Activated naive CD4-positive, alpha-beta T cell treated with anti-CD3 and anti-CD28 coated beads for 36 hours (primary cell): ENCODE data around the gene BMI1. TPM values are rescaled to one million over a fixed set of nuclear protein-coding genes. Genes with fewer than 3 reads are reported as not detected.
"Not testable (repeated sequence)": the region's sequence is repeated elsewhere in the genome, so short reads cannot be mapped to it uniquely, and the experiment has no call there.

Experiments
- CTCF ChIA-PET: fragments of 350-600 bp; sonication (Branson Sonifier 250); formaldehyde crosslinking; loops from one replicate; lab custom pipeline; 2021; ENCODE audit warnings: antibody characterized with exemption; lab: Charles Lee
- DNase-seq: peaks from one replicate; pipeline ENCODE4 v3.0.0-alpha.2; 2020
- H3K27ac Mint-ChIP-seq: one replicate; pipeline ENCODE4 v1.8.0; 2021; ENCODE audit warnings: mild to moderate bottlenecking, mixed read lengths
- H3K27me3 Mint-ChIP-seq: one replicate; pipeline ENCODE4 v1.8.0; 2021; ENCODE audit warnings: low read depth, mixed read lengths
- H3K36me3 Mint-ChIP-seq: one replicate; pipeline ENCODE4 v1.8.0; 2021; ENCODE audit warnings: low read depth, mixed read lengths
- H3K4me1 Mint-ChIP-seq: one replicate; pipeline ENCODE4 v1.8.0; 2021; ENCODE audit warnings: low read depth, mixed read lengths
- H3K4me3 Mint-ChIP-seq: one replicate; pipeline ENCODE4 v1.8.0; 2021; ENCODE audit warnings: mild to moderate bottlenecking, moderate library complexity, mixed read lengths
- H3K9me3 Mint-ChIP-seq: one replicate; pipeline ENCODE4 v1.8.0; 2021; ENCODE audit warnings: mixed read lengths
- intact Hi-C: fragments of 100-400 bp; cut with micrococcal nuclease; formaldehyde crosslinking; loops from one replicate; pipeline ENCODE4 v1.15.1; 2023
- total RNA-seq, 2 experiments: library from RNA; stranded (reverse); gene quantifications; one replicate each; pipeline ENCODE4 v1.2.3, GENCODE V29; 2021

The BMI1 gene
- total RNA-seq, 2 experiments from 2014 or later = 28.2 to 32.1 TPM

GRCh38 chr10:22342421-22342820 lies 21.5 kb downstream of the BMI1 start:
- DNase-seq = no peak
- H3K4me3 Mint-ChIP-seq = no peak overlapping the region
- no peak overlapping the region for H3K27ac Mint-ChIP-seq
- peaks cover 2% of the 10 kb centered on the region for H3K36me3 Mint-ChIP-seq
- intact Hi-C loops = loop anchor here (5.0 to 10.0 kb wide), 4 partner anchors 135 to 752 kb away; partner anchors contain the start of genes MSRB2 and PIP4K2A
- peaks cover 69% of the 10 kb centered on the region for H3K27me3 Mint-ChIP-seq
- CTCF ChIA-PET = interaction anchor here (1.0 kb wide), 1 partner anchor 27 kb away, joined by 3 read pairs; the partner anchor contains the start of gene COMMD3
- H3K4me1 Mint-ChIP-seq = peaks cover 19% of the 10 kb centered on the region
- no peaks in the 10 kb centered on the region for H3K9me3 Mint-ChIP-seq

GRCh38 chr10:22343731-22344130 lies 22.8 kb downstream of the BMI1 start:
- no peak for DNase-seq

GRCh38 chr10:22344249-22344648 lies 23.4 kb downstream of the BMI1 start:
- peaks cover 54% of the 10 kb centered on the region for H3K27me3 Mint-ChIP-seq
- no peaks in the 10 kb centered on the region for H3K9me3 Mint-ChIP-seq
- CTCF ChIA-PET = interaction anchor here (1.4 kb wide), 1 partner anchor 645 kb away, joined by 3 read pairs; no protein-coding TSS in a partner anchor
- peaks cover 2% of the 10 kb centered on the region for H3K36me3 Mint-ChIP-seq
- no peak overlapping the region for H3K27ac Mint-ChIP-seq
- peaks cover 13% of the 10 kb centered on the region for H3K4me1 Mint-ChIP-seq
- peak overlapping the region; percentile 66 for H3K4me3 Mint-ChIP-seq
- intact Hi-C loops = loop anchor here (5.0 to 10.0 kb wide), 4 partner anchors 133 to 751 kb away; partner anchors contain the start of genes MSRB2 and PIP4K2A
- DNase-seq = no peak

More at GRCh38 chr10:22343731-22344130, 22.8 kb downstream of the BMI1 start:
- H3K27me3 Mint-ChIP-seq = peaks cover 59% of the 10 kb centered on the region
- H3K4me3 Mint-ChIP-seq = no peak overlapping the region
- peaks cover 2% of the 10 kb centered on the region for H3K36me3 Mint-ChIP-seq
- H3K27ac Mint-ChIP-seq = no peak overlapping the region
- no peaks in the 10 kb centered on the region for H3K9me3 Mint-ChIP-seq
- CTCF ChIA-PET = interaction anchor here (1.0 to 1.4 kb wide), 2 partner anchors 28 to 645 kb away, joined by 3 read pairs; partner anchors contain the start of gene COMMD3
- H3K4me1 Mint-ChIP-seq = peaks cover 16% of the 10 kb centered on the region
- intact Hi-C loops = loop anchor here (5.0 to 10.0 kb wide), 4 partner anchors 134 to 751 kb away; partner anchors contain the start of genes MSRB2 and PIP4K2A

GRCh38 chr10:22344781-22345300 lies 23.9 kb downstream of the BMI1 start:
- CTCF ChIA-PET = interaction anchor here (1.4 kb wide), 1 partner anchor 644 kb away, joined by 3 read pairs; no protein-coding TSS in a partner anchor
- Mint-ChIP-seq H3K27ac (peak overlapping the region; percentile 15), H3K4me1 (peaks cover 12% of the 10 kb centered on the region), H3K36me3 (peaks cover 2% of the 10 kb centered on the region), H3K27me3 (peaks cover 52% of the 10 kb centered on the region), H3K4me3 (peak overlapping the region; percentile 66), H3K9me3 (no peaks in the 10 kb centered on the region)
- no peak for DNase-seq
- intact Hi-C loops = loop anchor here (5.0 to 10.0 kb wide), 4 partner anchors 132 to 750 kb away; partner anchors contain the start of genes MSRB2 and PIP4K2A

- Mint-ChIP-seq H3K4me3 (peak within 1 kb of the TSS; percentile 66), H3K27me3 (peaks cover 49% of the 10 kb centered on the region), H3K4me1 (peaks cover 9% of the 10 kb centered on the region), H3K27ac (peak within 1 kb of the TSS; percentile 15), H3K36me3 (peaks cover 2% of the 10 kb centered on the region), H3K9me3 (no peaks in the 10 kb centered on the region)
- CTCF ChIA-PET = no interaction called here
- DNase-seq = peak; percentile 65
- intact Hi-C loops = loop anchor here (10.0 kb wide), 1 partner anchor 749 kb away; the partner anchor contains the start of gene MSRB2
These were observed 24.6 kb downstream of the BMI1 start, which contains the start of gene SPAG6 for GRCh38 chr10:22345301-22346095. Gene SPAG6, plus strand, starts transcription at chr10:22345496. Its CDS starts 116 bp downstream, at chr10:22345612.

- Mint-ChIP-seq H3K9me3 (no peaks in the 10 kb centered on the region), H3K4me1 (peaks cover 9% of the 10 kb centered on the region), H3K36me3 (peaks cover 2% of the 10 kb centered on the region), H3K27me3 (peaks cover 51% of the 10 kb centered on the region), H3K4me3 (peak overlapping the region; percentile 59), H3K27ac (no peak overlapping the region)
- DNase-seq = no peak
- intact Hi-C loops = loop anchor here (10.0 kb wide), 1 partner anchor 749 kb away; the partner anchor contains the start of gene MSRB2
- CTCF ChIA-PET = no interaction called here
These were observed 25.3 kb downstream of the BMI1 start for GRCh38 chr10:22346096-22346661.

GRCh38 chr10:22349755-22350154 lies 28.9 kb downstream of the BMI1 start:
- Mint-ChIP-seq H3K4me3 (no peak overlapping the region), H3K27ac (no peak overlapping the region), H3K9me3 (no peaks in the 10 kb centered on the region), H3K27me3 (peaks cover 30% of the 10 kb centered on the region), H3K36me3 (peaks cover 1% of the 10 kb centered on the region), H3K4me1 (peaks cover 3% of the 10 kb centered on the region)
- CTCF ChIA-PET = interaction anchor here (0.6 to 0.7 kb wide), 3 partner anchors 323 to 697 kb away, joined by 3 to 13 read pairs (median 7); no protein-coding TSS in a partner anchor
- DNase-seq = no peak
- intact Hi-C loops = loop anchor here (5.0 to 10.0 kb wide), 2 partner anchors 63 to 745 kb away; partner anchors contain the start of gene MSRB2

- CTCF ChIA-PET = no interaction called here
- no peak for DNase-seq
- H3K27ac Mint-ChIP-seq = no peak overlapping the region
- no peaks in the 10 kb centered on the region for H3K36me3 Mint-ChIP-seq
- peaks cover 19% of the 10 kb centered on the region for H3K27me3 Mint-ChIP-seq
- H3K9me3 Mint-ChIP-seq = no peaks in the 10 kb centered on the region
- H3K4me1 Mint-ChIP-seq = no peaks in the 10 kb centered on the region
- intact Hi-C loops = loop anchor here (5.0 kb wide), 1 partner anchor 61 kb away; no protein-coding TSS in a partner anchor
- H3K4me3 Mint-ChIP-seq = no peak overlapping the region
These were observed 30.3 kb downstream of the BMI1 start for GRCh38 chr10:22351131-22351703.

GRCh38 chr10:22356324-22356873 lies 35.5 kb downstream of the BMI1 start:
- peaks cover 6% of the 10 kb centered on the region for H3K27me3 Mint-ChIP-seq
- no peak overlapping the region for H3K27ac Mint-ChIP-seq
- no peak overlapping the region for H3K4me3 Mint-ChIP-seq
- no peaks in the 10 kb centered on the region for H3K36me3 Mint-ChIP-seq
- no peak for DNase-seq
- CTCF ChIA-PET = no interaction called here
- H3K9me3 Mint-ChIP-seq = no peaks in the 10 kb centered on the region
- no peaks in the 10 kb centered on the region for H3K4me1 Mint-ChIP-seq
- intact Hi-C loops = no loop called here

GRCh38 chr10:22357770-22358169 lies 36.9 kb downstream of the BMI1 start:
- H3K4me1 Mint-ChIP-seq, DNase-seq, H3K9me3 Mint-ChIP-seq, H3K4me3 Mint-ChIP-seq, intact Hi-C loops, H3K27me3 Mint-ChIP-seq, H3K36me3 Mint-ChIP-seq, H3K27ac Mint-ChIP-seq: not testable (repeated sequence)
- CTCF ChIA-PET = interaction anchor here (0.6 kb wide), 1 partner anchor 20 kb away, joined by 3 read pairs; no protein-coding TSS in a partner anchor

- Mint-ChIP-seq H3K9me3 (no peaks in the 10 kb centered on the region), H3K27me3 (peaks cover 2% of the 10 kb centered on the region), H3K27ac (no peak overlapping the region), H3K36me3 (no peaks in the 10 kb centered on the region), H3K4me1 (peaks cover 19% of the 10 kb centered on the region), H3K4me3 (no peak overlapping the region)
- peak; percentile 27 for DNase-seq
- CTCF ChIA-PET = interaction anchor here (1.0 kb wide), 1 partner anchor 170 kb away, joined by 3 read pairs; no protein-coding TSS in a partner anchor
- intact Hi-C loops = no loop called here
These were observed 42.4 kb downstream of the BMI1 start for GRCh38 chr10:22363305-22363704.
